ENCODE measurements around the gene CYP26C1.

Gene CYP26C1

GRCh38 chr10:93095225-93095624 lies 34.6 kb downstream of the CYP26C1 start:
- Histone ChIP-seq H3K27me3 (ENCODE audit: insufficient read depth, poor library complexity, severe bottlenecking) (no peaks in the 10 kb centered on the region), H3K27ac (replicated peaks) (no peak overlapping the region), H3K4me3 (replicated peaks; ENCODE audit: insufficient read depth, low read length) (no peak overlapping the region)
- TF ChIP-seq GABPA (IDR thresholded peaks at IDR 0.05; ENCODE audit: low read depth): no peak
- TF ChIP-seq POLR2AphosphoS5 (IDR thresholded peaks at IDR 0.05; ENCODE audit: low read depth): no peak
- TF ChIP-seq REST (IDR thresholded peaks at IDR 0.05; ENCODE audit: insufficient replicate concordance, low read depth): no peak
- no peak for TF ChIP-seq CTCF (IDR thresholded peaks at IDR 0.05; ENCODE audit: insufficient read depth, low read length)
- TF ChIP-seq SPI1 (IDR thresholded peaks at IDR 0.05; ENCODE audit: borderline replicate concordance, low read depth): no peak
- DNase-seq (ENCODE audit: low read depth in 1 of 2, low spot score in 1 of 2): no peak

- Histone ChIP-seq H3K27ac (replicated peaks) (no peak overlapping the region), H3K27me3 (ENCODE audit: insufficient read depth, poor library complexity, severe bottlenecking) (no peaks in the 10 kb centered on the region), H3K4me3 (replicated peaks; ENCODE audit: insufficient read depth, low read length) (no peak overlapping the region)
- TF ChIP-seq SPI1 (IDR thresholded peaks at IDR 0.05; ENCODE audit: borderline replicate concordance, low read depth): no peak
- no peak for TF ChIP-seq GABPA (IDR thresholded peaks at IDR 0.05; ENCODE audit: low read depth)
- no peak for TF ChIP-seq CTCF (IDR thresholded peaks at IDR 0.05; ENCODE audit: insufficient read depth, low read length)
- TF ChIP-seq REST (IDR thresholded peaks at IDR 0.05; ENCODE audit: insufficient replicate concordance, low read depth): no peak
- no peak for TF ChIP-seq POLR2AphosphoS5 (IDR thresholded peaks at IDR 0.05; ENCODE audit: low read depth)
- DNase-seq (ENCODE audit: low read depth in 1 of 2, low spot score in 1 of 2): no peak
These were observed 36.3 kb downstream of the CYP26C1 start for GRCh38 chr10:93096901-93097300.

- no peak overlapping the region for H3K4me3 ChIP-seq (replicated peaks; ENCODE audit: insufficient read depth, low read length)
- TF ChIP-seq CTCF (IDR thresholded peaks at IDR 0.05; ENCODE audit: insufficient read depth, low read length) (no peak), POLR2AphosphoS5 (IDR thresholded peaks at IDR 0.05; ENCODE audit: low read depth) (no peak), REST (IDR thresholded peaks at IDR 0.05; ENCODE audit: insufficient replicate concordance, low read depth) (no peak), SPI1 (IDR thresholded peaks at IDR 0.05; ENCODE audit: borderline replicate concordance, low read depth) (no peak), GABPA (IDR thresholded peaks at IDR 0.05; ENCODE audit: low read depth) (no peak)
- no peak overlapping the region for H3K27ac ChIP-seq (replicated peaks)
- no peak for DNase-seq (ENCODE audit: low read depth in 1 of 2, low spot score in 1 of 2)
- no peaks in the 10 kb centered on the region for H3K27me3 ChIP-seq (ENCODE audit: insufficient read depth, poor library complexity, severe bottlenecking)
These were observed 36.8 kb downstream of the CYP26C1 start for GRCh38 chr10:93097386-93097785.
